ENCODE results near the gene ATG101. TPM values are rescaled to one million over a fixed set of nuclear protein-coding genes. Genes with fewer than 3 reads are reported as not detected.

The ATG101 gene
- total and polyA plus RNA-seq, 7 experiments from 2014 or later, result 20.7 to 39.7 (median 30.9) TPM

GRCh38 chr12:52119398-52120254, 49.8 kb downstream of the ATG101 start:
- Histone ChIP-seq H3K4me1 (ENCODE audit: control insufficient read depth in 2 of 2, insufficient read depth in 2 of 2, low read length in 2 of 2) (peaks cover 0 to 3% of the 10 kb centered on the region in 2 donors), H3K27ac (ENCODE audit: low read depth, low read length) (no peak overlapping the region), H3K9me3 (ENCODE audit: control insufficient read depth in 2 of 3, low read length in 3 of 3) (no peaks in the 10 kb centered on the region), H3K27me3 (ENCODE audit: control insufficient read depth in 2 of 2, insufficient read depth in 2 of 2, low read length in 2 of 2) (no peaks in the 10 kb centered on the region), H3K36me3 (ENCODE audit: control insufficient read depth in 2 of 3, insufficient read depth in 3 of 3, low read length in 3 of 3) (no peaks in the 10 kb centered on the region), H3K4me3 (ENCODE audit: low read length) (no peak overlapping the region)
- Mint-ChIP-seq H3K9me3 (no peaks in the 10 kb centered on the region), H3K4me1 (peaks cover 4 to 29% (median 16%) of the 10 kb centered on the region in 7 donors), H3K4me3 (peak overlapping the region in 3 of 10 donors; percentile 27 to 62 (median 42)), H3K27me3 (peaks cover 6 to 19% (median 16%) of the 10 kb centered on the region in 5 donors), H3K27ac (no peak overlapping the region), H3K36me3 (no peaks in the 10 kb centered on the region)
- ATAC-seq (peak; percentile 55), DNase-seq (peak in 6 of 9 donors; percentile 20 to 51 (median 30))
- POLR2A ChIA-PET, result no interaction called here
- CTCF ChIA-PET, result interaction anchor here (0.6 to 0.8 kb wide), 3 partner anchors 9 to 1085 kb away, joined by 3 to 5 read pairs (median 3); no protein-coding TSS in a partner anchor
- intact Hi-C loops (cut with micrococcal nuclease), result loop anchor here in 1 of 2 donors (5.0 kb wide), 1 partner anchor 37 kb away; no protein-coding TSS in a partner anchor

DNA sequence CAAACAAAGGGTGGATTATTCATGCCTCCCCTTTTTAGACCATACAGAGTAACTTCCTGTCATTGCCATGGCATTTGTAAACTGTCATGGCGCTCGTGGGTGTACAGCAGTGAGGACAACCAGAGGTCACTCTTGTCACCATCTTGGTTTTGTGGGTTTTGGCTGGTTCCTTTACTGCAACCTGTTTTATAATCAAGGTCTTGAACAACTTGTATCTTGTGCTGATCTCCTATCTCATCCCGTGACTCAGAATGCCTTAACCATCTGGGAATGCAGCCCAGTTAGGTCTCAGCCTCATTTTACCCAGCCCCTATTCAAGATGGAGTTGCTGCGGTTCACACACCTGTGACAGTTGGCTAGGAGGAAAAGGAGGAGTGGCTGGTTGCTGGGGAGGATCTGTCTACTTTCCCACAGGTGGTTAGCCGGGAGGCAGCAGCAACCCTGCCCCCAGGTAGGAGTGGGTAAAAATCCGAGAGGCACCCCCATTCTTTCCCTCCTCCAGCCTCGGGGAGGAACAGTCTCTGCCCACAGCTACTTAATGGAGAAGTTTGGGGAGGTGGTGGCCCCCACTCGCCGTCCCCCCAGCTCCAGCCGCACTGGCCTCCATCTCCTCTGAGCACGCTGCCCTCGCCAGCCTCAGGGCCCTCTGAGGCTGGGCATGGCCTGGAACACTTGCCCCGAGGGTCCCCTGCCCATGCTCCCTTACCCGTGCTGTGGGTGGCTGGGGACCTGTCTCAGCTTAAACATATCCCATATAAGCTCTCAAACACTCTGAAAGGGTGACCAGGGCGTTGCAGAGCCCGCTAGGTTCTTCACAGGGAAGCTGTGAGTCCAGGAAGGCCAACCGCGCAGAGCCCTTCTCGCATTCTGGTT, 51.4 kb downstream of the ATG101 start:
- ChIA-PET CTCF (interaction anchor here (0.7 to 1.3 kb wide), 3 partner anchors 17 to 269 kb away, joined by 3 to 9 read pairs (median 4); no protein-coding TSS in a partner anchor), POLR2A (interaction anchor here (0.9 kb wide), 1 partner anchor 95 kb away, joined by 3 read pairs; no protein-coding TSS in a partner anchor)
- H3K27me3 ChIP-seq (ENCODE audit: control insufficient read depth in 2 of 2, insufficient read depth in 2 of 2, low read length in 2 of 2), result no peaks in the 10 kb centered on the region
- no peak overlapping the region for H3K4me3 ChIP-seq (ENCODE audit: low read length)
- H3K4me1 ChIP-seq (ENCODE audit: control insufficient read depth in 2 of 2, insufficient read depth in 2 of 2, low read length in 2 of 2), result peaks cover 0 to 3% of the 10 kb centered on the region in 2 donors
- Mint-ChIP-seq H3K9me3 (no peaks in the 10 kb centered on the region), H3K4me3 (peak overlapping the region in 1 of 10 donors; percentile 20), H3K27me3 (peaks cover 6 to 19% (median 17%) of the 10 kb centered on the region in 5 donors), H3K4me1 (peaks cover 4 to 26% (median 16%) of the 10 kb centered on the region in 7 donors), H3K36me3 (no peaks in the 10 kb centered on the region), H3K27ac (no peak overlapping the region)
- H3K9me3 ChIP-seq (ENCODE audit: control insufficient read depth in 2 of 3, low read length in 3 of 3), result no peaks in the 10 kb centered on the region
- DNase-seq (peak in 1 of 9 donors; percentile 10), ATAC-seq (no peak)
- H3K27ac ChIP-seq (ENCODE audit: low read depth, low read length), result no peak overlapping the region
- H3K36me3 ChIP-seq (ENCODE audit: control insufficient read depth in 2 of 3, insufficient read depth in 3 of 3, low read length in 3 of 3), result no peaks in the 10 kb centered on the region
- intact Hi-C loops (cut with micrococcal nuclease), result loop anchor here (1.0 kb wide), 2 partner anchors 38 to 128 kb away; no protein-coding TSS in a partner anchor

- no peaks in the 10 kb centered on the region for H3K9me3 ChIP-seq (ENCODE audit: control insufficient read depth in 2 of 3, low read length in 3 of 3)
- H3K4me1 ChIP-seq (ENCODE audit: control insufficient read depth in 2 of 2, insufficient read depth in 2 of 2, low read length in 2 of 2), result peaks cover 0 to 3% of the 10 kb centered on the region in 2 donors
- no peak overlapping the region for H3K27ac Mint-ChIP-seq
- peak; percentile 55 for ATAC-seq
- peaks cover 9 to 22% (median 21%) of the 10 kb centered on the region in 5 donors for H3K27me3 Mint-ChIP-seq
- intact Hi-C loops (cut with micrococcal nuclease), result loop anchor here (1.0 kb wide), 3 partner anchors 39 to 129 kb away; no protein-coding TSS in a partner anchor
- peak in 8 of 9 donors; percentile 24 to 73 (median 46) for DNase-seq
- H3K36me3 Mint-ChIP-seq, result no peaks in the 10 kb centered on the region
- no peaks in the 10 kb centered on the region for H3K27me3 ChIP-seq (ENCODE audit: control insufficient read depth in 2 of 2, insufficient read depth in 2 of 2, low read length in 2 of 2)
- peaks cover 4 to 19% (median 12%) of the 10 kb centered on the region in 7 donors for H3K4me1 Mint-ChIP-seq
- H3K36me3 ChIP-seq (ENCODE audit: control insufficient read depth in 2 of 3, insufficient read depth in 3 of 3, low read length in 3 of 3), result no peaks in the 10 kb centered on the region
- no peak overlapping the region for H3K27ac ChIP-seq (ENCODE audit: low read depth, low read length)
- H3K9me3 Mint-ChIP-seq, result no peaks in the 10 kb centered on the region
- ChIA-PET POLR2A (interaction anchor here (0.9 kb wide), 1 partner anchor 96 kb away, joined by 3 read pairs; no protein-coding TSS in a partner anchor), CTCF (interaction anchor here (1.2 to 2.2 kb wide), 3 partner anchors 17 to 96 kb away, joined by 3 to 13 read pairs (median 9); no protein-coding TSS in a partner anchor)
- peak overlapping the region in 4 of 10 donors; percentile 20 to 41 (median 24) for H3K4me3 Mint-ChIP-seq
- no peak overlapping the region for H3K4me3 ChIP-seq (ENCODE audit: low read length)
These were observed 52.2 kb downstream of the ATG101 start for GRCh38 chr12:52121824-52122539.

DNA sequence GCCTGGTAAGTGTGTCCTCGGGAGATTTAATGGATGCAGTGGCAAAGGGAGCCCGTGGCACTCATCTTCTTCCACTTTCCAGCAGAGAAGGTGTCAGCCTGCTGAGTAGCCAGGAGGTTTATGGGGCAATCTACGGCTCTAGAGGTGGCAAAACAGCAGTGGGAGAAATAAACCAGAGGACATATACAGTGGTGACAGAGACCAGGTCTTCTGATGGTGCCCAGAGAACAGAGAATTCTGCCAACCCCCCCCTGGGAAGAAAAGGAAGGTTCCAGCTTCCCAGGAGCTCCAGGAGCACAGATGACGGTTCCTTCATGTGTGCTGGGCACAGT, 52.7 kb downstream of the ATG101 start:
- ATAC-seq (no peak), DNase-seq (no peak)
- H3K9me3 ChIP-seq (ENCODE audit: control insufficient read depth in 2 of 3, low read length in 3 of 3), result no peaks in the 10 kb centered on the region
- POLR2A ChIA-PET, result no interaction called here
- Mint-ChIP-seq H3K27ac (no peak overlapping the region), H3K4me3 (no peak overlapping the region), H3K36me3 (peaks cover 0 to 4% (median 0%) of the 10 kb centered on the region in 5 donors), H3K4me1 (peaks cover 4 to 19% (median 10%) of the 10 kb centered on the region in 7 donors), H3K9me3 (no peaks in the 10 kb centered on the region), H3K27me3 (peaks cover 10 to 27% (median 24%) of the 10 kb centered on the region in 5 donors)
- no peaks in the 10 kb centered on the region for H3K36me3 ChIP-seq (ENCODE audit: control insufficient read depth in 2 of 3, insufficient read depth in 3 of 3, low read length in 3 of 3)
- no peak overlapping the region for H3K4me3 ChIP-seq (ENCODE audit: low read length)
- H3K27ac ChIP-seq (ENCODE audit: low read depth, low read length), result no peak overlapping the region
- no peaks in the 10 kb centered on the region for H3K27me3 ChIP-seq (ENCODE audit: control insufficient read depth in 2 of 2, insufficient read depth in 2 of 2, low read length in 2 of 2)
- peaks cover 0 to 3% of the 10 kb centered on the region in 2 donors for H3K4me1 ChIP-seq (ENCODE audit: control insufficient read depth in 2 of 2, insufficient read depth in 2 of 2, low read length in 2 of 2)
- intact Hi-C loops (cut with micrococcal nuclease), result loop anchor here (1.0 kb wide), 1 partner anchor 97 kb away; no protein-coding TSS in a partner anchor
- CTCF ChIA-PET, result interaction anchor here (0.6 to 2.2 kb wide), 3 partner anchors 16 to 188 kb away, joined by 3 to 13 read pairs (median 3); no protein-coding TSS in a partner anchor

DNA sequence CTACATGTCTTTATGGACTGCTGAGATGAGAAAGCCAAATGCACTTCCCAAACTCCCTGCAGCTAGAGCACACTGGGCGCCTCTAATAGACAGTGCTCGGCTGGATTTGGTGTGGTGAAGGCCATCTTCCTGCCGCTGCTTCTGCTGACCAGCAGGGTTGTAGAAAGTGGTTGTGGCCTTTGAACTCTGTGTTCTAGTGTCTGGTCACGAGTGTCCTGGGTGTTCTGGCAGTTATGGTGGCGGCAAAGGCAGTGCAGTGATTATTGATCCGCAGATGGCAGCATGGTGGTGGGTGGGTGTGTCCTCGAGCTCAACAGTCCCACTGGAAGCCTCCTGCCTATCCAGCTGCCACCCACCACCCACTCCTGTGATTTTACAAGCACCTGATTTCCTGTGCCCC, 53.1 kb downstream of the ATG101 start:
- Histone ChIP-seq H3K4me1 (ENCODE audit: control insufficient read depth in 2 of 2, insufficient read depth in 2 of 2, low read length in 2 of 2) (peaks cover 0 to 3% of the 10 kb centered on the region in 2 donors), H3K36me3 (ENCODE audit: control insufficient read depth in 2 of 3, insufficient read depth in 3 of 3, low read length in 3 of 3) (no peaks in the 10 kb centered on the region), H3K27ac (ENCODE audit: low read depth, low read length) (no peak overlapping the region), H3K9me3 (ENCODE audit: control insufficient read depth in 2 of 3, low read length in 3 of 3) (no peaks in the 10 kb centered on the region), H3K27me3 (ENCODE audit: control insufficient read depth in 2 of 2, insufficient read depth in 2 of 2, low read length in 2 of 2) (no peaks in the 10 kb centered on the region), H3K4me3 (ENCODE audit: low read length) (no peak overlapping the region)
- CTCF ChIA-PET, result interaction anchor here (0.6 to 2.2 kb wide), 3 partner anchors 97 to 1877 kb away, joined by 3 to 13 read pairs (median 3); no protein-coding TSS in a partner anchor
- peaks cover 10 to 30% (median 24%) of the 10 kb centered on the region in 5 donors for H3K27me3 Mint-ChIP-seq
- intact Hi-C loops (cut with micrococcal nuclease), result loop anchor here (1.0 kb wide), 1 partner anchor 98 kb away; no protein-coding TSS in a partner anchor
- POLR2A ChIA-PET, result no interaction called here
- H3K4me3 Mint-ChIP-seq, result no peak overlapping the region
- no peak for DNase-seq
- no peaks in the 10 kb centered on the region for H3K9me3 Mint-ChIP-seq
- H3K4me1 Mint-ChIP-seq, result peaks cover 4 to 19% (median 10%) of the 10 kb centered on the region in 7 donors
- no peak overlapping the region for H3K27ac Mint-ChIP-seq
- peaks cover 0 to 4% (median 0%) of the 10 kb centered on the region in 5 donors for H3K36me3 Mint-ChIP-seq
- no peak for ATAC-seq

Data from naive thymus-derived CD4-positive, alpha-beta T cell (primary cell).